GM18870 (cell line): ENCODE data around the gene VASH2.
"Not testable (repeated sequence)": the region's sequence is repeated elsewhere in the genome, so short reads cannot be mapped to it uniquely, and the experiment has no call there.

Experiments
- ATAC-seq: cut with Tn5 transposase; IDR thresholded peaks from one replicate; pipeline ENCODE4 v1.9.1; 2021; ENCODE audit warnings: moderate library complexity; ENCODE audit not compliant: unreplicated experiment

VASH2 gene

DNA sequence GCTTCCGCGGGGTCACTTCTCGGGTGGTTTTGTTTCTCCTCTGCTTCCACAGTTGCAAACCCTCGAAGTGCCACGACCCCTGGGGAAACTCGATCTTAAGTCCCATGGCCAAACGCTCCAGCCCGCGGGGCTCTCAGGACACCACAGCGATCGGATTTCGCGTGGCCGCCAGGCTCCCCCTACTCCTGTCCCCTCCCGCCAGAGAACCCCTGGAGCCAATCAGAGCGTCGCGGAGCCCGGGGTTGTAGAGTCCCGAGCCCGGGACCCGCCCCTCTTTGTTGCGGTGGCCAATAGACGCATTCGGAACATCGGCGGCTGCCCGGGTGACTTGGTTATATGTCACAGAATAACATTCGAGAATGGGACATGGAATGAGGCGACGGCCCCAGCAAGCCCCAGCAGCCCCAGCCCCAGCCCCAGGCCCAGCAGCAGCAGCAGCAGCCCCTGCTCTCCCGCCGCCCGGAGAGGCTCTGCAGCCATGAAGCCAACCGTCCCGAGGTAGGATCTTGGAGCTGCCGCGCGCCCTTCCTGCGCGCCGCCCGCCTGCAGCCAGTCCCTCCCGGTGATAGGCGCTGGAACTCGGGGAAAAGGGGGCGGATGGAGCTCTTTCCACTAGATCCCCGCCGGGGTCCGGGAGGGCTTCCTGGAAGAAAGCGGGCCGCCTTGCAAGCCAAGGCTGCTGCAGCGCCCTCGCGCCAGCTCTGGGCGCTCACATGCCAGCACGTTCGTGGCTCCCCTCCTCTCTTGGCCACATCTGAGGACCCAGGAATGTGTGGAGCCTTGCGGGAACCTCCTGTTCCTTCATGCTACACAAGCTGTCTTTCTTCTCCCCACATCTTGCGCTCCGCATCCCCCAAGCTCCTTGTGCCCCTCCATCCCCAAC is at the start of gene VASH2:
Gene VASH2, plus strand, starts transcription at position 299 of the 883 bp plus-strand sequence. CDS start 1,002 bp downstream, outside the sequence.
- peak; percentile 77 for ATAC-seq

DNA sequence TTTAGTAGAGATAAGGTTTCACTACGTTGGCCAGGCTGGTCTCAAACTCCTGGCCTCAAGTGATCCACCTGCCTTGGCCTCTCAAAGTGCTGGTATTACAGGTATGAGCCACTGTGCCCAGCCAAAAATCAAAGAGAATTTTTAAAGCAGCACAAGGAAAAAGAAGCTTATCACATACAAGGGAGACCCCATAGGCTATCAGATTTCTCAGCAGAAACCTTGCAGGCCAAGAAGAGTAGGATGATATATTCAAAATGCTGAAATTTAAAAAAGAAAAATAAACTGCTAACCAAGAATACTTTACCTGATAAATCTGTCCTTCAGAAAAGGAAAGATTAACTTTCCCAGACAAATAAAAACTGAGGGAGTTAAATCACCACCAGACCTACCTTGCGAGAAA is 49.1 kb upstream of the VASH2 start:
- no peak for ATAC-seq

DNA sequence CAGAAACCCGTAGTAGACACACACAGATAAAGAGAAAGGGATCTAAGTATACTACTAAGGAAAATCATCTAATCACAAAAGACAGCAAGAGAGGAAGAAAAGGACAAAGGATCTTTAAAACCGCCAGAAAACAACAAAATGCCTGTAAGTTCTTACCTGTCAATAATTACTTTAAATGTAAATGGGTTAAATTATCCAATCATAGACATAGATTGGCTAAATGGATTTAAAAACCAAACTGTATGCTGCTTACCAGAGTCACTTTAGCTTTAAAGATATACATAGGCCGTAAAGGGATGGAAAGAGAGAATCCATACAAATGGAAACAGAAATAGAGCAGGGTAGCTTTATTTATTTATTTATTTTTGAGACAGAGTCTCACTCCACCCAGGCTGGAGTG is 48.3 kb upstream of the VASH2 start:
- ATAC-seq = no peak

DNA sequence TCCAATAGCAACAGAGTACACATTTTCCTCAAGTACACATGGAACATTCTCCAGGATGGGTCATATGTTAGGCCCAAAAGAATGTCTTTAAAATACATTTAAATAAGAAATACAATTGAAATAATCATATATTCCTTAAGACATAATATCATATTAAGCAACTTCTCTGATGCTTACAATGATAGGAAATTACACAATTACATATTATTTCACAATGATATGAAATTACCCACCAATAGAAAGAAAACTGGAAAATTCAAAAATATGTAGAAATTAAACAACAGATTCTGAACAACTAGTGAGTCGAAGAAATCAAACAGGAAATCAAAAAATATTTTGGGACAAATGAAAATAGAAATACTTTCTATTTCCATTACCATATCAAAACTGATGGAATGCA is 46.7 kb upstream of the VASH2 start:
- no peak for ATAC-seq

DNA sequence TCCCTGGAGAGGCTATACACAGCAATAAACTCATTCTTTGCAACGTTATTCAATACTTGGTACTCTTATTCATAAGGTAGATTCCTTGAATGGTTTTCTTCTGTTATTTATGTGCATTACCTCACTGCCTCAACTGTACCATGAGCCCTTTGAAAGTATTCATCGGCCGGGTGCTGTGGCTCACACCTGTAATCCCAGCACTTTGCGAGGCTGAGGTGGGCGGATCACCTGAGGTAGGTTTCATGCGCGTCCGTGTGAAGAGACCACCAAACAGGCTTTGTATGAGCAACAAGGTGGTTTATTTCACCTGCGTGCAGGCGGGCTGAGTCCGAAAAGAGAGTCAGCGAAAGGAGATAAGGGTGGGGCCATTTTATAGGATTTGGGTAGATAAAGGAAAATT is 42.3 kb upstream of the VASH2 start:
- not testable (repeated sequence) for ATAC-seq

DNA sequence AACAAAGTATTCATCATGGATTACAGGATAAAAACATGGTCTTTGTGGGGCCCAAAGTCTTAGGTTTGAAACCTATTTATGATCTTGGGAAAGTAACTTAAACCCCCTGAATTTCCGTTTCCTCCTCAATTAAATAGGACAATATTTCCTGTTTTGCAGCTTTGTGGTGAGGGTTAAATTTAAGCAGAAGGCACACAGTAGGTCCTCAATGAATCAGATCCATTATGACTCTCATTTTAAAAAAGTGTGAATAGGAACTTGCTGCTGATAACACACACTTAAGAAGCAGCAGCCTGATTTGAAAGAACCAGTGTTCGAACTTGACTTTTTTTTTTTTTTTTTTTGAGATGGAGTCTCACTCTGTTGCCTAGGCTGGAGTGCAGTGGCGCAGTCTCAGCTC is 41.4 kb upstream of the VASH2 start:
- no peak for ATAC-seq

DNA sequence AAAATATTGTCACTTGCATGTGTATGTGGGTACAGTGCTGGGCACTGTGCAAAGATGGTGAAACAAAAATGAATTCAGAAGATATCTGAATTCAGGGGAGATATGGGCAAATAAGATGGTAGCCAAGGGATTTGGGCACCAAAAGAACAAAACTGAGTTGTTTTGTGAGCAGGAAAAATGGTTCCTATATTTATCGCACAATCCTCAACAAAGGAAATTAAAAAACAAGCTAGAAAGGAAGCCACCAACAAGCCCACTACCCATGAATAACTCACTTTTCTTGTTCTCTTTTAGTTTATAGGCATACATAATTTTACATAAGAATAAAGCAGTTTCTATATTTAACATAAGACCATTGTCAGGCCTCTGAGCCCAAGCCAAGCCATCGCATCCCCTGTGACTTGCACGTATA is 40.7 kb upstream of the VASH2 start:
- no peak for ATAC-seq

DNA sequence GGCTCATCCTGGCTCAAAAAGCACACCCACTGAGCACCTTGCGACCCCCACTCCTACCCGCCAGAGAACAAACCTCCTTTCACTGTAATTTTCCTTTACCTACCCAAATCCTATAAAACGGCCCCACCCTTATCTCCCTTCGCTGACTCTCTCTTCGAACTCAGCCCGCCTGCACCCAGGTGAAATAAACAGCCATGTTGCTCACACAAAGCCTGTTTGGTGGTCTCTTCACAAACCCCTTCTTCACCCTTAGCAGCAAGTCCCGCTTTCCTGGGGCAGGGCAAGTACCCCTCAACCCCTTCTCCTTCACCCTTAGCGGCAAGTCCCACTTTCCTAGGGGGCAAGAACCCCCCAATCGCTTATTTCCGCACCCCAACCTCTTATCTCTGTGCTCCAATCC is 40.1 kb upstream of the VASH2 start:
- ATAC-seq = not testable (repeated sequence)

DNA sequence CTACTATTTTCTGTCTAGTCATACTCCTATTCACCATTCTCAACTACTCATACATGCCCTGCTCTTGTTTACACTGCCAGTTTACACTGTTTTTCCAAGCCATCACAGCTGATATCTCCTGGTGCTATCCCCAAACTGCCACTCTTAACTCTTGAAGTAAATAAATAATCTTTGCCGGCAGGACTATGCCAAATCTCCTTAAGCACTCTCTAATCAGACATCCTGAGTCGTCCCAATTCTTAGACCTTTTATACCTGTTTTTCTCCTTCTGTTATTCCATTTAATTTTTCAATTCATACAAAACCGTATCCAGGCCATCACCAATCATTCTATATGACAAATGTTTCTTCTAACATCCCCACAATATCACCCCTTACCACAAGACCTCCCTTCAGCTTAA is 36.7 kb upstream of the VASH2 start:
- ATAC-seq = not testable (repeated sequence)

DNA sequence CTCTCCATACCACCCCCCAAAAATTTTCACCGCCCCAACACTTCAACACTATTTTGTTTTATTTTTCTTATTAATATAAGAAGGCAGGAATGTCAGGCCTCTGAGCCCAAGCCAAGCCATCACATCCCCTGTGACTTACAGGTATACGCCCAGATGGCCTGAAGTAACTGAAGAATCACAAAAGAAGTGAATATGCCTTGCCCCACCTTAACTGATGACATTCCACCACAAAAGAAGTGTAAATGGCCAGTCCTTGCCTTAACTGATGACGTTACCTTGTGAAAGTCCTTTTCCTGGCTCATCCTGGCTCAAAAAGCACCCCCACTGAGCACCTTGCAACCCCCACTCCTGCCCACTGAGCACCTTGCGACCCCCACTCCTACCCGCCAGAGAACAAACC is 36.2 kb upstream of the VASH2 start:
- ATAC-seq = not testable (repeated sequence)

DNA sequence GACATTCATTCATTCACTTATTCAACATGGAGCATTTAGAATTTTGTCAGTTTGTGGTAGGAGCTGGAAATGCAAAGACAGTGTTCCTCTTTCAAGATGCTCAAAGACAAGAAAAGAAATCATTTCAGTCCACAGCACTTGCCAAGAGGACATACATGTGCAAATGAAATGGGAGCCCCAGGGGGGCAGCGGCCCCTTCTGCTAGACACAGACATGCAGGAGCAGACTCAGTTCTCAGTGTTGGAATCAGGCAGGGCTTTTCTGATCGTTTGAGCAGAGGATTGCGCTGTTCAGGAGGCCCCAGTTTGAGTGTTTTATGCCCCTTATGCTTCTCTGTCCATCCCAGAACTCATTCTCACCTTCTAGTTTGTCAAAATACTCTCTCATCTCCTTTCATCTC is 35.6 kb upstream of the VASH2 start:
- ATAC-seq = no peak

DNA sequence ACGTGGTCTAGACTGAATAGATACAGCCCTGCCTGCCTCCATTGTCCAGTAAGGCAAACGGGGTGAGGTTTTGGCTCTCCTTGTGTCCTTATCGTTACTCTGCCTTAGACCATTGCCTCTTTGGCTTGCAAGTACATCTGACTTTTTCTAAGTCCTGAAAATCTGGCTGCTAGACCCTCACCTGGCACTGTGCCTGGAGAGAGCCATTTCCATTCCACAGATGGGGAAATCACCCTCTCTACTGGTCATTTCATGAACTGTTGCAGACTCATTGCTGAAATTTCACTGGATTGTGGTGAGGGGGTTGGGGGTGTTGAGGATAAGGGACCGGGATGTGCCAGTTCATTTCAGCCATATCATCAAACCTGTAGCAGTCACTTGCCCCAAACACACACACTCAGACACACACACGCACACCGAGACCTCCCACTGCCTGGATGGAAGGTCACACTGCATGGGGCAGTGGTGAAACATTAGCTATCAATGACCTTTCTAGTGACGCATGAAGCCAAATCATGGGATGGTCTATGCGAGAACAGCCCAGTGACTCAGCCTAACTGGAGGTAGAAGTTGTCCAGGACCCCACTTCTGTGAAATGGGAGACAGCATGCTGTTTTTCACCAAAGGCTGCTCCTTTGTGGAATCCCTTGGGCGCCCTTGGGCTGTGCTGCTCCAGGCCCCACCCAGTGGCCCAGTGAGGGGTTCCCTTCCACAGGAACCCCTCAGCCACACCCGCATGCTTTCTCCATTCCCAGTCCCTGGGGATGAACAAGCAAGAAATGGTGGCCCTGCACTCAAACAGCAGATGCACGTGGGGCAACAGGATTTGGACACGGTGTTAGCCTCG is 34.9 kb upstream of the VASH2 start:
- ATAC-seq = no peak

DNA sequence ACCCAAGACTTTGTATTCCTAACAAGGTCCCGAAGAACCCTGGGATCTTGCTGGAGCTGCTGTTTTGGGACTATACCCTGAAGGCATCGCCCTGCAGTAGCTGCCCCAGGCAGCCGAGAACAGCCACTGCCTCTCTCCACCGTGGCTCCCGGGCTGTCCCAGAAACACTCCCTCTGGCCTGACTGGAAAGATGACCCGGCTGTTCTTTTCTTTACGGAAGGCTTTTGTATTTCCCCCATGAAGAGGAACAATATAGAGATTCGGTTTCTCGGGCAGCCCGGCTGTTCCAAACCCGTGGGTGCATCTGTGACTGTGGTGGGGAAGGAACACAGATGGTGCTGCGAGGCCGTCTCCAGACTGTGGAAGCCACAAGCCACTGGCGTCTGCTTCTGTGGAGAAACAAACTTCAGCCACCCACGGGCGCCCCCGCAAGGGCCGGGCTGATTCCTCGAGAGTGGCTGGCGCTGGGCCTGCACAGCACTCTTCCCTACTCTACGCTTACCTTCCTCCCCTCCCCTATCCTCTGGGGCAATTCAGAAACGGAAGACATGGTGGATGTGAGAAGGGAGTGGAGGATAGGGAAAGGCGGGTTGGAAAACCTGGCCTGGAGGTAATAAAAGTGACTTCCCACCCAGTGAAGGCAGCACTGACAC is 33.7 kb upstream of the VASH2 start:
- ATAC-seq = no peak

DNA sequence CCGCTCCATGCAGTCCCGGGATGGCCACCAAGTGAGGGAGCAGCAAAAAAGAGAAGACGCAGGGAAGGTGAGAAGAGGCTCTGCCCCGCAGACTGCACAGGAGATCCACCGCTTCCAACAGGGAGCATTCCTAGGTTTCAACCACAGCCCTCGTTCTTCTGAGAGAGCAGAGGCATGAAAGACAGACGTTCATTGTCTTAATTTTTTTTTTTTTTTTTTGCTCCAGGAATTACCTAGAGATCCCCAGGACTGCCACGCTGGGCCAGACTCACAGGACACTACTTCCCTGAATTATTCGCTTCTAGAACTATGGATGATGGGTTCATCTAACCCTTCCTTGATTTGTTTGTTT is 33.2 kb upstream of the VASH2 start:
- no peak for ATAC-seq

DNA sequence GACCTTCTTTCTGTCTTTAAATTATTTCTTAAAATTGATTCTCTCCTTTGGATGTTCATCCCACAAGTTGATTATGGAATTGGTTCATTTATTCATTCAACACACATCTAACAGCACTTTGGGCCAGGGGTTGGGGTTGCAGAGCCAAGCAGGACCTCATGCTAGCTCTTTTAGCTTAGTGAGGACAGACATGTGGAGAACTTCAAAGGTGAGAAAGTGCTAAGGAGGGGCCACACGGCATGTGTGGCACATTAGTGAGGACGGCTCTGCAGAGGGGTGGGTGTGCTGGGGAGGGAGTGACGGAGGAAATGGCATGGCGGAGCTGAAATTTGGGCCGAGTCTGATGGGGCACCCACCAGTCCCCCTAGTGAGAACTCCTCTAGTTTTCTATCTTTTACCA is 32.5 kb upstream of the VASH2 start:
- no peak for ATAC-seq

DNA sequence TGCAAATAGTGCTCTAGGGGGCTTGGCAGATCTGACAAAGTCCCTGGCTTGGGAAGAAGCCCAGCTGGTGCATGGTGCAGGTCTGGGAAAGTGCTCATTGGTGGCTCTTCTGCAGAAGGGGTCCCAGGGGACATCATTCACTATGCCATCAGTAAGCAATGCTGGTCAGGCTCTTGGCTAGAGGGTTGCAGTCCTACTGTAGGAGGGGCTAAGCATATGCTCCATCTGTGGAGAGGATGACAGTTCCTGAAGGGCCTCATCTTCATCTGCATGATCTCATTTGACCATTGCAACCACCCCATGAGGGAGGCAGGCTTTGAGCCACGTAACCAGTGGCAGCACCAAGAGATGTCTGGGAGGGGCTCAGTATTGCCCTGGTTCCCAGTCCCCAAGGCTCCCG is 31.5 kb upstream of the VASH2 start:
- no peak for ATAC-seq

DNA sequence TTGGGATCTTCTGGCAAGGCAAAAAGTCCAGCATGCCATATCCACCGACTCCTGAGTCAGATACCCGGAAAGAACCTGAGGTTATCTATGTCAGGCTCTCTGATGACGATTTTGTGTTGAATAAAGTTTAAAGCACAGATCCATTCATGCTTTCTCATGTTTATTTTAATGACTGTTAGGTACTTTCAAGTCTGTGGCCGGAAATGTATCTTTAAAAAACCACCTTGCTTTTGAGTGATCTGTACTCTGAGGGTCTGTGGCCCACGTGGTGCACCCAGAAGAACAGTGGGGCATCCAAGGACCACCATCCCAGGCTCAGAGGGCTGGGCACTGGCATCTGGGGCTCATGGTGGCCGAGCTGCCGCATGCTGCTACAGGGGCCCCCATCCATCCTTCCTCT is 30.1 kb upstream of the VASH2 start:
- ATAC-seq = no peak

DNA sequence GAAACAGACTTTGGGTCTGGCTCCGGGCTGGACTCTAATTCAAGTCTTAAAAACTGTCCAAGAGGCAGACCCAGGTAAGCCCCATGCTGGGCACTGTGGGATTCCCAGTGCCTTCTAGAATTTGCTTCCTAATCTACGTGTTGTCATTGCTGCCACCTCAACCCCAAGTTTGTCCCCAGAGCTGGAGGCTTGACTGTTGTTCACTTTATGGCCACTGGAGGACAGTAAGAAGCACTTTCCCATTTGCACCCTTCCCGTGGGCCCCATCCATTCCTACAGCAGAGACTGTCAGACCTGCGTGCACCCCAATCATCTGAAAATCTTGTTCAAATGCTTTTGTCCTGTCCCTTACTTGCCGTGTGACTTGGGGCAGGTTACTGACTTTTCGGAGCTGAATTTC is 29.4 kb upstream of the VASH2 start:
- ATAC-seq = no peak

DNA sequence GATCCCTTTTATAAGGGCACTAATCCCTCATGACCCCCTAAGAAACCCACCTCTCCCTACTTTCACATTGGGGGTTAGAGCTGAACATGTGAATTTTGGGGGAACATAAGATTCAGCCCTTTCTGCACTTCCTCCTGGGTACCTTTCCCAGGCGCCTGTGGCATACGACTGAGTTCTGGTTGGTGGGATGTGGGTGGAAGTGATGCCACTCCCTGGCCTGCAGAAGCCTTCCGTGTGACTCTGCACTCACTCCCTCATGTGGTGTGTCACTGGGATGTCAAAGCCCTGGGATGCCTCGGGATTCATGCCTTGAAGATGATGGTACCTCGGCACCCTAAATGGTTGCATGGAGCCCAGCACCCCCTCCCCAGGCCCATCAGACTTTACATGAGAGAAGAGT is 28.3 kb upstream of the VASH2 start:
- ATAC-seq = no peak

DNA sequence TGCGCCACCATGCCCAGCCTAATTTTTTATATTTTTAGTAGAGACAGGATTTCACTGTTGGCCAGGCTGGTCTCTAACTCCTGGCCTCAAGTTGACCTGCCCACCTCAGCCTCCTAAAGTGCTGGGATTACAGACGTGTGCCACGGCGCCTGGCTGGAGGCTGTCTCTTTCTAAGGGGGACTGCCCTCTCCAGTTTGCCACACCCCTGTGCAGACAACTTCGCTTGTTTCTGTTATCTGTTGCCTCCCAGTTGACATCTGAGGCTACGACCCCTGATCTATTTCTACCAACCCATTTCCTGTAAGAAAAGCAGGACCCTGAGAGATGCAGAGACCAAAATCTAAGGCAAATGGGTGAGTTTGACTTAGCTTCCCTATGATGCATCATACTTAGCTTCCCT is 24.0 kb upstream of the VASH2 start:
- ATAC-seq = no peak
